Adrenal gland (tissue), 12 donors: ENCODE data around the gene IPCEF1. TPM values are rescaled to one million over a fixed set of nuclear protein-coding genes. Genes with fewer than 3 reads are reported as not detected.

Source experiments
- DNase-seq, 7 donors: peaks; one replicate each; pipeline ENCODE4 v3.0.0-alpha.2; 2019 to 2020
- H3K27ac ChIP-seq, 5 donors: fragments of 200-600 bp; sonication (generic) in 4 of 5; 1 replicate in 3 of 5; 2 replicates in 2 of 5; pipeline versions ENCODE4 v1.5.1 to v1.8.0; 2016 to 2020; ENCODE audit warnings: mild to moderate bottlenecking in 1 of 5
- H3K27me3 ChIP-seq: fragments of 200-600 bp; 2 replicates; pipeline ENCODE4 v1.8.0; 2021
- H3K36me3 ChIP-seq, 2 donors: fragments of 200-600 bp; replicated peaks in 1 of 2; 1 replicate in 1 of 2; 2 replicates in 1 of 2; pipeline versions ENCODE4 v1.5.1 to v1.8.0; 2018 to 2022
- H3K4me1 ChIP-seq, 2 donors: fragments of 200-600 bp; replicated peaks in 1 of 2; 1 replicate in 1 of 2; 2 replicates in 1 of 2; pipeline versions ENCODE4 v1.5.1 to v1.8.0; 2018 to 2021
- H3K4me3 ChIP-seq, 4 donors: fragments of 200-600 bp; sonication (generic) in 3 of 4; one replicate each; pipeline ENCODE4 v1.5.1; 2016 to 2018
- H3K9me3 ChIP-seq, 3 donors: fragments of 200-600 bp; sonication (generic) in 1 of 3; replicated peaks in 1 of 3; 1 replicate in 2 of 3; 2 replicates in 1 of 3; pipeline versions ENCODE4 v1.5.1 to v1.8.0; 2016 to 2021
- CTCF ChIP-seq, 6 experiments: fragments of 450-650 bp in 4 of 6; fragments of 200-600 bp in 2 of 6; sonication (generic) in 1 of 6; IDR thresholded peaks; 1 replicate in 5 of 6; 2 replicates in 1 of 6; pipeline versions ENCODE4 v1.5.1 to v1.8.0; 2016 to 2021; ENCODE audit warnings: antibody characterized with exemption in 6 of 6, mild to moderate bottlenecking in 2 of 6, moderate library complexity in 1 of 6
- POLR2A ChIP-seq, 2 donors: fragments of 450-650 bp; IDR thresholded peaks; one replicate each; pipeline ENCODE4 v1.6.1; 2017; ENCODE audit warnings: antibody characterized with exemption in 2 of 2, mild to moderate bottlenecking in 2 of 2, moderate library complexity in 1 of 2
- WGBS, 4 donors: extraction: QIAGEN DNeasy Blood & Tissue Kit in 2 of 4; methylation state at CpG; one replicate each; pipeline versions ENCODE4 v1.1.5 to v1.1.7; 2013 to 2017; 5-methylcytosine and 5-hydroxymethylcytosine counted together
- intact Hi-C, 2 donors: fragments of 100-400 bp; cut with DNase I; formaldehyde crosslinking; loops; one replicate each; pipeline versions ENCODE4 v1.14.1 to v1.15.0; 2022 to 2023
- polyA plus RNA-seq, 3 donors: library from polyadenylated mRNA; stranded (reverse); fragments of 200-250 nt in 2 of 3; fragments of 350-450 nt in 1 of 3; fragmentation: Illumina TruSeq in 1 of 3; extraction: RNeasy Lipid Tissue Mini Kit (QIAGEN cat#74804) in 1 of 3; gene quantifications; one replicate each; pipeline ENCODE4 v1.2.3, GENCODE V29; 2013 to 2014
- total RNA-seq, 9 donors: library from RNA; depleted of rRNA in 4 of 9; stranded (reverse); fragments of >200 nt in 4 of 9; fragments of 120-200 nt in 1 of 9; fragmentation: NEBNext Ultra II Directional in 1 of 9; extraction: Animal tissue kit (Norgen Biotek cat#: 25700) in 1 of 9; gene quantifications; one replicate each; pipeline versions ENCODE4 v1.1.0 to v1.2.4, GENCODE V29; 2013 to 2023
- donor health status: healthy with polysubstance abuse.
- donor health status: Bipolar disorder and iron deficiency.
- donor health status: DM: yes; HTN: yes; CAD: no.
- donor health status: DM: no; HTN: no; CAD: no.
- donor health status: DM: no; HTN: no; CAD: no.
- donor health status: DM: yes; HTN: yes; CAD: no.

The IPCEF1 gene
- total and polyA plus RNA-seq, 12 donors: 0.07 to 1.2 (median 0.72) TPM; not detected in 1

GRCh38 chr6:154367839-154368695 lies 11.5 kb upstream of the IPCEF1 start:
- no peak for DNase-seq
- Histone ChIP-seq H3K27ac (no peak overlapping the region), H3K9me3 (no peaks in the 10 kb centered on the region), H3K36me3 (no peaks in the 10 kb centered on the region), H3K4me1 (peaks cover 0 to 9% of the 10 kb centered on the region in 2 donors), H3K27me3 (no peaks in the 10 kb centered on the region), H3K4me3 (no peak overlapping the region)
- intact Hi-C loops: no loop called here
- no peak for TF ChIP-seq CTCF (IDR thresholded peaks at IDR 0.05)
- TF ChIP-seq POLR2A (IDR thresholded peaks at IDR 0.05): no peak
- 79 to 87% (median 82%) methylated on average over 9 of the region's 9 CpGs for WGBS, 4 donors

DNA sequence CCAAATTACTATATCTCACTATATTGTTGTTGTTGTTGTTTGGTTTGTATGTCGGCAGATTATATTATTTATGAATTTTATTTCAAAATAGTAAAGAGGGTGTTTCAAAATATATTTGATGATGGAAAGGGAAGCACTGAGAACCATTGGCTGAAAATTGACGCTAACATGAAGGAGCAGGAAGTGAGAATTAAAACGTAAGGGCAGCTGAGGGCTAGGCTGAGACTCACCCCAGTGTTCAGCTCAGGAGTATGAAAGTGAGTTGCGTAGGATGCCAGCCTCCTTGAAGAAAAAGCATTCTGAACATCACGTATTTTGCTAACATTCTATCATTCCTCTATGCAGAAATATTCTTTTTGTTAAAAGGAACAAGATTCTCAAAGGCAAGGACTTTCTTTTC lies 10.7 kb upstream of the IPCEF1 start:
- H3K9me3 ChIP-seq: no peaks in the 10 kb centered on the region
- 78 to 81% (median 79%) methylated on average over 5 of the region's 5 CpGs for WGBS, 4 donors

GRCh38 chr6:154363821-154364220 lies 7.2 kb upstream of the IPCEF1 start:
- 48 to 75% (median 63%) methylated on average over 4 of the region's 4 CpGs for WGBS, 4 donors
- Histone ChIP-seq H3K27me3 (no peaks in the 10 kb centered on the region), H3K4me1 (no peaks in the 10 kb centered on the region), H3K36me3 (no peaks in the 10 kb centered on the region), H3K27ac (no peak overlapping the region), H3K4me3 (no peak overlapping the region), H3K9me3 (no peaks in the 10 kb centered on the region)
- TF ChIP-seq CTCF (IDR thresholded peaks at IDR 0.05) (no peak), POLR2A (IDR thresholded peaks at IDR 0.05) (no peak)
- intact Hi-C loops: no loop called here
- DNase-seq: no peak

More for the DNA sequence above, 10.7 kb upstream of the IPCEF1 start:
- H3K4me3 ChIP-seq: no peak overlapping the region
- no peaks in the 10 kb centered on the region for H3K36me3 ChIP-seq
- intact Hi-C loops: no loop called here
- DNase-seq: no peak
- no peak overlapping the region for H3K27ac ChIP-seq
- no peaks in the 10 kb centered on the region for H3K27me3 ChIP-seq
- TF ChIP-seq CTCF (IDR thresholded peaks at IDR 0.05) (no peak), POLR2A (IDR thresholded peaks at IDR 0.05) (no peak)
- peaks cover 0 to 9% of the 10 kb centered on the region in 2 donors for H3K4me1 ChIP-seq

DNA sequence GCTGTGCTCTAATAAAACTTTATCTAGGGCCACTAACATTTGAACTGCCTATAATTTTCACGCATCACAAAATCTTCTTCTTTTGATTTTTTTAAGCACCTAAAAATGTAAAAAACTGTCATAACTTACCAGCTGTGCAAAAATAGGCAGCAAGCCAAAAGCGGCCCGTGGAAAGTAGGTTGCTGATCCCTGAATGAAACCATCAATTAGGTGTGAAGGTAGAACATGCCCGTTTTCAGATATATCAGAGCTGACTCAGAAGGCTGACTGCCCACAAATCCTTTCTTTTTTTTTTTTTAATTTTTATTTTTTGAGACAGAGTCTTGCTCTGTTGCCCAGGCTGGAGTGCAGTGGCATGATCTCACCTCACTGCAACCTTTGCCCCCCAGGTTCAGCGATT lies 4.9 kb upstream of the IPCEF1 start:
- no peak for DNase-seq
- Histone ChIP-seq H3K27ac (no peak overlapping the region), H3K27me3 (peaks cover 3% of the 10 kb centered on the region), H3K9me3 (no peaks in the 10 kb centered on the region), H3K36me3 (no peaks in the 10 kb centered on the region), H3K4me3 (no peak overlapping the region), H3K4me1 (no peaks in the 10 kb centered on the region)
- no peak for TF ChIP-seq CTCF (IDR thresholded peaks at IDR 0.05)
- TF ChIP-seq POLR2A (IDR thresholded peaks at IDR 0.05): no peak
- intact Hi-C loops: no loop called here
- 80 to 87% (median 83%) methylated on average over 5 of the region's 5 CpGs for WGBS, 4 donors
